Activated CD4-positive, alpha-beta T cell treated with anti-CD3 and anti-CD28 coated beads, Interleukin-10, Interleukin-2, amounts not matched to agents 100 ng/mL and 50 ng/mL, durations not matched to agents 16 hours and 8 hours (primary cell): ENCODE results near the gene DST.

Source experiments
- DNase-seq: peaks from one replicate; pipeline ENCODE4 v3.0.0-alpha.2; 2020

DST gene

GRCh38 chr6:56642366-56643261 lies at the start of gene DST:
Gene DST, minus strand, starts transcription at chr6:56642889.
- no peak for DNase-seq

- no peak for DNase-seq
These were observed 49.1 kb upstream of the DST start for GRCh38 chr6:56691814-56692213.

DNA sequence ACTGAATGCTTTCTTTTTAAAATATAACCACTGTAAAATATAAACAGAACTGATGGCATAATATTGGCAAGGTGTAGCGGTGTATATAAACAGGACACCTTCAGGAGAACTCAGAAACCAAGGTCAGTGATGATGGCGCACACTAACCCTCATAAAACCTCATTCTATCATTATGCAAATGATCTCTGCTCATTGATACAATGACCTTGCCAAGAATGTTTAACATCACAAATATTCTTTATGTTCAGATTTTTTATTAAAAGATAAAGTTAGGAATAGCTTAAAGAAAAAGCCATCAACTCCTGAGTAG lies 48.6 kb upstream of the DST start:
- DNase-seq, result no peak

- DNase-seq, result no peak
These were observed 48.0 kb upstream of the DST start for GRCh38 chr6:56690519-56691285.

DNA sequence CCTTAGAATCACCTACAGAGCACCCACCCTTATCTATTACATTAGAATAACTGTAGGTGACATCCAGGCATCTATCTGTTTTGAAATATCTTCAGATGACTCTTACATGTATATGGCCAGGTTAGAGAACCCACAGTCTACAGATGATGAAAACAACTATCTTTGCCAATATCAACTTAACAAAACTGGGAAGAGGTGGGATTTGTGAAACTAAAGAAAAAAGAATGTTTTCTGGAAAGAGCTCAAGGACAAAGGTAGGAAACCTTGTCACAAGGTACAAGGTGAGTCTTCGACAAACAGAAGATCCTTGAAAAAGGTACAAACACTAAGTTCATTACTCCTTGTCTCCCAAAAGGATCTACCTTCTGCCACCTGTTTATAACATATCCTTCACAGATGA lies 47.0 kb upstream of the DST start:
- DNase-seq, result no peak

GRCh38 chr6:56689114-56689513 lies 46.4 kb upstream of the DST start:
- no peak for DNase-seq

GRCh38 chr6:56688521-56688920 lies 45.8 kb upstream of the DST start:
- DNase-seq, result no peak

- DNase-seq, result no peak
These were observed 44.9 kb upstream of the DST start for GRCh38 chr6:56687551-56687950.

DNA sequence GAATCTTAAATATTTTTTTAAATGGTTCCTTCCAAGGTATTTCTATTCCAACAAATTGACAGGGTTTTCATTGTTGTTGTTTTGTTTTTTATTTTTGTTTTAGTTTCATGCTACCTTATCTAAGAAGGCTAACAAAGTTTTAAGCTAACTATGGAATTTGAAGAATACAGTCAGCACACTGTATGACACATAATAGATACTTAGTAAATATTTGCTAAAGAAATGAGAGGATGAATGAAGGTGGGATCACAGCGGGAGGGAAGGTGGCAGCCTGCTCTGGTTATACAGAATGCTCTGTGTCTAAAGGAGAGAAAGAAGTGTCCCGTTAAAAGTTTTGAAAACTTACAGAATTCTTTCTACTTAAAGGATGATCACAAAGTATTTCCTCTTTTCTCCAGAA lies 43.7 kb upstream of the DST start:
- DNase-seq, result no peak

DNA sequence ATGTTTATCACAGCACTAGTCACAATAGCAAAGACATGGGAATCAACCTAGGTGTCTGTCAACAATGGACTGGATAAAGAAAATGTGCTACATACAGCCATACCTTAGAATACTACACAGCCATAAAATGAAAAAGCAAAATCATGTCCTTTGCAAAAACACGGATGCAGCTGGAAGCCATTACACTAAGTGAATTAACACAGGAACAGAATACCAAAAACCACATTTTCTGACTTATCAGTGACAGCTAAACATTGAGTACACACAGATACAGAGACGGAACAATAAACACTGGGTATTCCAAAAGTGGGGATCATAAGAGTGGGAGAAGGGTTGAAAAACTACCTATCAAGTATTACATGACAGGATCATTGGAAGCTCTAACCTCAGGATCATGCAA lies 43.3 kb upstream of the DST start:
- no peak for DNase-seq

DNA sequence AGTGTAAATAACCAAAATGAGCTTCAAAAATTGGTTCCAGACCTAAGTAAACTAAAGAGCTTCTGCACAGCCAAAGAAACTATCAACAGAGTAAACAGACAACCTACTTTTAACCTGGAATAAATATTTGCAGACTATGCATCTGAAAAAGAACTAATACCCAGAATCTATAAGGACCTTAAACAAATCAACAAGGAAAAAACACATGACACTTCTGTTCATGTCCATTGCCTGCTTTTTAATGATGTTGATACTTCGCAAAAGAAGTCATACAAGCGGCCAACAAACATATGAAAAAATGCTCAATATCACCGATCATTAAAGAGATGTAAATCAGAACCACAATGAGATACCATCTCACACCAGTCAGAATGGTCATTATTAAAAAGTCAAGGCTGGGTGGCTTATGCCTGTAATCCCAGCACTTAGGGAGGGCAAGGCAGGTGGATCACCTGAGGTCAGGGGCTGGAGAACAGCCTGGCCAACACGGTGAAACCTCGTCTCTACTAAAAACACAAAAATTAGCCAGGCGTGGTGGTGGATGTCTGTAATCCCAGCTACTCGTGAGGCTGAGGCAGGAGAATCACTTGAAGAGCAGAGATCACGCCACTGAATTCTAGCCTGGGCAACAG lies 42.5 kb upstream of the DST start:
- no peak for DNase-seq

DNA sequence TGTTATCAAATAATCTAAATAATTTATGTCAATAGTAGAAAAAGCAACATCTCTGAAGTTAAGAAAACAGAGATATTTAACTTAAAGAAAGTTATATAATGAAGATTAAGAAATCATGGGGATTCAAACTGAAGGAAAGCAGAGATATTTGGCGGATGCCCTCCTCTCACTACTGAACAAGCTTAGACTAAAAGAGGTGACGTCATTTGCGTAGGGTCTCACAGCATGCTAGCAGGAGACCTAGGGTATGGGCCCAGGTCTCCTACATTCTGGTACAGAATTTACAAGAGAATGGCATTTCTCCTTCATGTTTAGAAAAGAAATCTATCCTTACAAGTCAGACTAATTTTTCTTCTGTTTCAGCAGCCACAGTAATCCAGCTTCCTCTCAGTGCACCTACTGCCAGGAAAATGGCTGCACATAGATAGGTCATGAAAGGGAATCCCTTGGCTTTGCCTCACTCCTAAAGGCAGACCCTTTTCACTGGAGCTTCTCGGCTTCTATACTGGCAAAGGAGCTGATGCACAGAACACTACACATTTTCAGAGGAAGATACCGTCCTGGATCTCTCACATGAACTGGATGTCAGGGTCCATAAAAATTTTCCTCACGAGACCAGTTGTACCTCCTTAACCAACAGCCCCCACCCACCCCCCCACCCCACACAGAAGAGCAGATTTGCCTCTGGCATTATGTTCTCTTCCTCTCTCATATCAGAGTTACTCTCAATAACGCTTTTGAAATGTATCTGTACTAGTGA lies 41.8 kb upstream of the DST start:
- DNase-seq, result no peak

- no peak for DNase-seq
These were observed 41.2 kb upstream of the DST start for GRCh38 chr6:56683882-56684281.

DNA sequence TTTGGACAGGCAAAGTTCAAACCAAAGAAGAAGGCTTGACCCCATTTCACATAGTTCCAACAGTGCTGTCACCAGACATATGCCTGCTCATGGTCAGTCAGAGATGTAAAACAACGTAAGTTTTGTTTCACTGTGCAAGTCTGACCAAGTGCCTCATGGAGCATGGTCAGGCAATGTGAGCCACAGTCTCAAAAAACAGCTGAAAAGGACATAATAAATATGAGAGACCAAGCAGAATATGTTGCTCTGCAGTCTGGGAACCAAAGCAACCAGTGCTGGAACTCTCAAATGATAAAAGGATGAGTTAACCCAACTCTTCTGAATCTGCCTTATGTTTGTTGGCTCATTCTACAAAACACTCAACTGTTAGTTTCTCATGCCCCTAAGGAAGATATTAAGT lies 39.9 kb upstream of the DST start:
- no peak for DNase-seq

DNA sequence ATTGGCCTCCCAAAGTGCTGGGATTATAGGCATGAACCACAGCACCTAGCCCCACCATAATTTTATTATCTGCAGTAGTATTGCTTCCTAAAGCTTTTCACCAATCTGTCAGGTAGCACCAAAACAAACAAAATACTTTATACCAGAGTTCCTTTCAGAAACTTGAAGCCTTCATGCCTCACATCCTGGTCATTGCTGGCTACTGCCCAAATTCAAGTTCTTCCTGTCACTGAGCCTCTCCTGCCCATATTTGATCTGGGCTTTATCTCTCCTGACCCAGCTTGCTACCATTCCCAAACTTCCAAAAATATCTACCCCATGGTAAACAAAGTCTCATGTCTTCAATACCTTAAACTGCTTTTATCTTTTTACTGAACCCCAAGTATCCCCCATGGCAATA lies 34.9 kb upstream of the DST start:
- DNase-seq, result no peak

DNA sequence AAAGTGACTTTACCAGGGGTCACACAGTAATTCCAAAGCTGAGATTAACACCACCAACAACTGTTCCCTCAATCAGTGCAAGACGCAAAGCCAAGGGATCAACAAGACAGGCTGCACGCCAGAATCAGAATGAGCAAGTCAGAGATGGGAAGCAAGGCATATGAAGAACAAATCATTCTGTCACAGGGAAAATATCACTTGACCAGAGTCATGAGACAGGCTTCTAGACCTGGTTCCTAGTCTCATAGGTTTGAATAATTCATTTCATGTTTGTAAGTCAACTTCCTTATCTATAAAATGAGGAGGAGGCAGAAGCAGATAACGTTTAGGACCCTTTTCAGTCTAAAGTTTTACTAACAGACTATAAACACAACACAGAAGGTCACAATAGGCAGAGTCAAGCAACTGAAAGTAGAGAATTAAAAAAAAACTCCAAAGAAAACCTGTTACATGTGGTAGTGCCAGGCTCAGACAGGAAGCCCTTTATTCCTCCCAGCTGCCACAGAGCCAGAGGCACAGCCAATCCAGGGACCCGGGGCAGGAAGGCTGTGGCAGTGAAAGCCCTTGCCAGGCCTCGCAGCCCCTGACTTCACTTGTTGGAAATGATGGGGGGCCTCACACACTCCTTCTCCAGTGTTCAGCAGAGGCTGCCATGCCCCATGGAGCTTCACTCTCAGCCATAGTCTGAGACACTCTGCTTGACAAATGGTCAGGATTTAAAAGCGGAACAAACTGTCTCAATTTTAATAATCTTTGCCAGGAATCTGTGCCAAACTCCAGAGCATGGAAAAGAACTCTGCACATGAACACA lies 29.2 kb upstream of the DST start:
- DNase-seq, result no peak

DNA sequence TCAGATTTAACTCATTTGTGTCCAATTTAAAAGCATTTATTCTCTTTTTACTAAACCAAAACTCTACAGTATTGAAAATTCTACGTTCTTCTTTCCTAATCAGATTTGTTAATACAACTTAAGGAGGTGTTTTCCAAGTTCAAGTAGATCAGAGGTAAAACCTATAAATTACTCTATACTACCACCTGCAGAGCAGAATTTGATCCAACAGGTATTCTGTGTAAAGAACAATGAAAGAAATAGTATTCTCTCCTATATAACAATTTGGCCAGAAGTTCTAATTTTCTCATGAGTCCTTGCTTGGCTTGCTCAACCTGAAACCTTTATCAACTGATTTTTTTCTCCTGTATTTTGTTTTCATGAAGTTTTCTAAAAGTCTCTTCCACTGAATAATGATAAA lies 28.5 kb upstream of the DST start:
- no peak for DNase-seq

- DNase-seq, result no peak
These were observed 26.4 kb upstream of the DST start for GRCh38 chr6:56669041-56669440.

DNA sequence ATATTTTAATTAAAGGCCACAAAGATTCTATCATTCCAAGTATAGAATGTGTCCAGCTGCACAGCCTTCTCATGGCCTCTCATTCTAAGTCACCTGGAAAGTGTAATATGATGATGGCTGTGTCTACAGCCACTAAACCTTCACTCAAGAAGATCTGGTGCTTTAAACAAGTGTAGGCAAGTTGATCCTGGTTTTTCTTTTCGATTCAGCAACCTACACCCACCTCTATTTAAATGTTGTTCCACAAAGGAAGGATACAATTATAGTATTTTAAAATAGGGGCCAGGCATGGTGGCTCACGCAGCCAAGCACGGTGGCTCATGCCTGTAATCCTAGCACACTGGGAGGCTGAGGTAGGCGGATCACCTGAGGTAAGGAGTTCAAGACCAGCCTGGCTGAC lies 25.5 kb upstream of the DST start:
- DNase-seq, result no peak

- DNase-seq, result no peak
These were observed 24.6 kb upstream of the DST start for GRCh38 chr6:56667336-56667735.

DNA sequence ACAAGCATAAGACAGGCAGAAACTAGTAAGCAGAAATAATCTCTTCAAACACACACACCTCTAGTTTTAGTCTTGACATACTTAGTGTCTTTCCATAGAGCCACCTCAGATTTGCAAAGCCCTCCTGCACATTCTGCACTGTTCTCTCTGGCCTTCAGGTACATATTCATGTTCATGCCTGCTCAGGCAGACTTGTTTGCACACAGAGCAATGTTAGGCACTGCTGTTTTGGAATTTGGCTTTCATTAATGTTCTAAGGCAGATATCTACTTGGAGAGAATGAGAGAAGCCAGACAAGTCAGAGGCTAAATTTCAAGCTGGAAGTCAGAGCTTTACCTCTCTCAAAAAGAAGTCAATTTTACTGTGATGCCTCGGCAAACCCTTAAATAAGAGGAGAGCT lies 21.3 kb upstream of the DST start:
- no peak for DNase-seq

DNA sequence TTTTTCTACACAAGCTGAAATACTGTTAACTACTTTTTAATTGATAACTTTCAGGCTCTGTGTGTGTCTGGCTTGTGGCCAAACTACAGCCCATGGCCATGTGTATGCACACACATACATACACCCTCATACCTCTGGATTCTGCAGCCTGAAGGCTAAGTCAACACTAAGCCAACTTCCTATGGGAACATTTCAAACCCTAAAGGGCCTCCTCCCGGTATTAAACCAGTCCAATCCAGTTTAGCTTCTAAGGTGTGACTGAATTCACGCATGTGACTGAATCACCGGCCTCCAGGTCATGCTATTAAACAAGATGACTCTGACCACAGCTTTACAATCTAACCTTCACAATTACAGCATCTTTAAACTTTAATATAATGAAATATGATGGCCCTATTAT lies 20.7 kb upstream of the DST start:
- no peak for DNase-seq
